NCI-H226 (cell line): ENCODE data around the gene CCDC136.

Experiments
- DNase-seq: peaks from one replicate; pipeline ENCODE4 v3.0.0-alpha.2; 2015

Gene CCDC136

GRCh38 chr7:128777156-128778123 lies 14.3 kb upstream of the CCDC136 start:
- DNase-seq, result no peak

GRCh38 chr7:128778946-128779345 lies 12.8 kb upstream of the CCDC136 start:
- no peak for DNase-seq

- DNase-seq, result no peak
Measured at GRCh38 chr7:128781126-128781525, 10.6 kb upstream of the CCDC136 start.

GRCh38 chr7:128781851-128782250 lies 9.9 kb upstream of the CCDC136 start:
- no peak for DNase-seq

- no peak for DNase-seq
Measured at GRCh38 chr7:128783143-128783861, 8.5 kb upstream of the CCDC136 start.

GRCh38 chr7:128785738-128786137 lies 6.0 kb upstream of the CCDC136 start:
- DNase-seq, result no peak

- DNase-seq, result no peak
Measured at GRCh38 chr7:128788446-128789412, 3.0 kb upstream of the CCDC136 start.

GRCh38 chr7:128790315-128791041 lies 1.3 kb upstream of the CCDC136 start:
- no peak for DNase-seq

GRCh38 chr7:128791972-128792327 lies 182 bp downstream of the CCDC136 start:
- no peak for DNase-seq

- no peak for DNase-seq
Measured at GRCh38 chr7:128792471-128793180, 858 bp downstream of the CCDC136 start.

- DNase-seq, result no peak
Measured at GRCh38 chr7:128793181-128793547, 1.4 kb downstream of the CCDC136 start.

GRCh38 chr7:128794020-128794419 lies 2.3 kb downstream of the CCDC136 start:
- DNase-seq, result no peak

- no peak for DNase-seq
Measured at GRCh38 chr7:128794436-128794835, 2.7 kb downstream of the CCDC136 start.

GRCh38 chr7:128795129-128795528 lies 3.4 kb downstream of the CCDC136 start:
- DNase-seq, result no peak

- DNase-seq, result no peak
Measured at GRCh38 chr7:128796327-128796726, 4.6 kb downstream of the CCDC136 start.

GRCh38 chr7:128799451-128799850 lies 7.7 kb downstream of the CCDC136 start:
- DNase-seq, result no peak

GRCh38 chr7:128800567-128800966 lies 8.8 kb downstream of the CCDC136 start:
- no peak for DNase-seq

- DNase-seq, result no peak
Measured at GRCh38 chr7:128801003-128801402, 9.2 kb downstream of the CCDC136 start.

GRCh38 chr7:128801667-128802418 lies 10.1 kb downstream of the CCDC136 start:
- DNase-seq, result no peak

GRCh38 chr7:128804484-128804883 lies 12.7 kb downstream of the CCDC136 start:
- no peak for DNase-seq

- DNase-seq, result no peak
Measured at GRCh38 chr7:128805225-128805624, 13.5 kb downstream of the CCDC136 start.
